Lower lobe of right lung (tissue), 2 donors: ENCODE results near the gene NOTUM. TPM values are rescaled to one million over a fixed set of nuclear protein-coding genes. Genes with fewer than 3 reads are reported as not detected.
A peak's percentile ranks its signal among the peaks of the same experiment; 100 is the strongest.
"Not testable (repeated sequence)": the region's sequence is repeated elsewhere in the genome, so short reads cannot be mapped to it uniquely, and the experiment has no call there.

Experiments used
- ATAC-seq, 2 donors: fragments of 200-7000 bp; cut with Tn5 transposase; one replicate each; pipeline ENCODE4 v1.9.1; 2020 to 2022; ENCODE audit warnings: mild to moderate bottlenecking in 2 of 2, moderate library complexity in 2 of 2
- DNase-seq: peaks from one replicate; pipeline ENCODE4 v3.0.0-alpha.2; 2020
- H3K27ac ChIP-seq: fragments of 200-600 bp; one replicate; pipeline ENCODE4 v1.8.0; 2022
- H3K27me3 ChIP-seq: fragments of 200-600 bp; one replicate; pipeline ENCODE4 v1.8.0; 2022; ENCODE audit warnings: low read depth
- H3K36me3 ChIP-seq: fragments of 200-600 bp; one replicate; pipeline ENCODE4 v1.8.0; 2022; ENCODE audit warnings: mild to moderate bottlenecking
- H3K4me1 ChIP-seq: fragments of 200-600 bp; one replicate; pipeline ENCODE4 v1.8.0; 2022
- H3K4me3 ChIP-seq: fragments of 200-600 bp; one replicate; pipeline ENCODE4 v1.8.0; 2022; ENCODE audit warnings: mild to moderate bottlenecking
- H3K9me3 ChIP-seq: fragments of 200-600 bp; one replicate; pipeline ENCODE4 v1.8.0; 2022
- intact Hi-C: fragments of 100-400 bp; cut with DNase I; formaldehyde crosslinking; loops from one replicate; pipeline ENCODE4 v1.11.0; 2022
- total RNA-seq: library from RNA; stranded (reverse); fragmentation: NEBNext Ultra II Directional; extraction: Animal tissue kit (Norgen Biotek cat#: 25700); gene quantifications from one replicate; pipeline ENCODE4 v1.2.1, GENCODE V29; 2021
- TF ChIP-seq, protein P1 (sequence below): fragments of 200-600 bp; IDR thresholded peaks from one replicate; pipeline ENCODE4 v1.8.0; 2022; ENCODE audit warnings: antibody characterized with exemption, mild to moderate bottlenecking
- donor health status: DM: no; HTN: yes; CAD: no; lungs with severe emphysema.

The NOTUM gene
- total RNA-seq, 1 donor from 2014 or later = 4.4 TPM

DNA sequence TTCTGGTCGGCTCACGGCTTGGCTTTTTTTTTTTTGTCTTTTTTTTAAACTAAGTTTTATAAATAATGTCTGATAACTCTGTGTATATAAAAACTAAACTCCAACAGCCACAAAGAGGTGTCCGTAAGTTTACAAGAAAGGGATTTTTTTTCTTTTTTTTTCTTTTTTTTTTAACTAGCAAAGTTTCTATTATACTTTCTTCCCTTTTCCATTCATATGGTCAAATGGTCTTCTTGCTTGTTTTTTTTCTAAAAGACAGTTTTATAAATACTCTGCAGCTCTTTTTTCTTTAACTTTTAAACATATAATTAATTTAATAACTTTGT, 39.5 kb downstream of the NOTUM start:
- intact Hi-C loops = no loop called here
- peaks cover 74% of the 10 kb centered on the region for H3K4me1 ChIP-seq
- TF ChIP-seq, protein P1, sequence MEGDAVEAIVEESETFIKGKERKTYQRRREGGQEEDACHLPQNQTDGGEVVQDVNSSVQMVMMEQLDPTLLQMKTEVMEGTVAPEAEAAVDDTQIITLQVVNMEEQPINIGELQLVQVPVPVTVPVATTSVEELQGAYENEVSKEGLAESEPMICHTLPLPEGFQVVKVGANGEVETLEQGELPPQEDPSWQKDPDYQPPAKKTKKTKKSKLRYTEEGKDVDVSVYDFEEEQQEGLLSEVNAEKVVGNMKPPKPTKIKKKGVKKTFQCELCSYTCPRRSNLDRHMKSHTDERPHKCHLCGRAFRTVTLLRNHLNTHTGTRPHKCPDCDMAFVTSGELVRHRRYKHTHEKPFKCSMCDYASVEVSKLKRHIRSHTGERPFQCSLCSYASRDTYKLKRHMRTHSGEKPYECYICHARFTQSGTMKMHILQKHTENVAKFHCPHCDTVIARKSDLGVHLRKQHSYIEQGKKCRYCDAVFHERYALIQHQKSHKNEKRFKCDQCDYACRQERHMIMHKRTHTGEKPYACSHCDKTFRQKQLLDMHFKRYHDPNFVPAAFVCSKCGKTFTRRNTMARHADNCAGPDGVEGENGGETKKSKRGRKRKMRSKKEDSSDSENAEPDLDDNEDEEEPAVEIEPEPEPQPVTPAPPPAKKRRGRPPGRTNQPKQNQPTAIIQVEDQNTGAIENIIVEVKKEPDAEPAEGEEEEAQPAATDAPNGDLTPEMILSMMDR = no peak

DNA sequence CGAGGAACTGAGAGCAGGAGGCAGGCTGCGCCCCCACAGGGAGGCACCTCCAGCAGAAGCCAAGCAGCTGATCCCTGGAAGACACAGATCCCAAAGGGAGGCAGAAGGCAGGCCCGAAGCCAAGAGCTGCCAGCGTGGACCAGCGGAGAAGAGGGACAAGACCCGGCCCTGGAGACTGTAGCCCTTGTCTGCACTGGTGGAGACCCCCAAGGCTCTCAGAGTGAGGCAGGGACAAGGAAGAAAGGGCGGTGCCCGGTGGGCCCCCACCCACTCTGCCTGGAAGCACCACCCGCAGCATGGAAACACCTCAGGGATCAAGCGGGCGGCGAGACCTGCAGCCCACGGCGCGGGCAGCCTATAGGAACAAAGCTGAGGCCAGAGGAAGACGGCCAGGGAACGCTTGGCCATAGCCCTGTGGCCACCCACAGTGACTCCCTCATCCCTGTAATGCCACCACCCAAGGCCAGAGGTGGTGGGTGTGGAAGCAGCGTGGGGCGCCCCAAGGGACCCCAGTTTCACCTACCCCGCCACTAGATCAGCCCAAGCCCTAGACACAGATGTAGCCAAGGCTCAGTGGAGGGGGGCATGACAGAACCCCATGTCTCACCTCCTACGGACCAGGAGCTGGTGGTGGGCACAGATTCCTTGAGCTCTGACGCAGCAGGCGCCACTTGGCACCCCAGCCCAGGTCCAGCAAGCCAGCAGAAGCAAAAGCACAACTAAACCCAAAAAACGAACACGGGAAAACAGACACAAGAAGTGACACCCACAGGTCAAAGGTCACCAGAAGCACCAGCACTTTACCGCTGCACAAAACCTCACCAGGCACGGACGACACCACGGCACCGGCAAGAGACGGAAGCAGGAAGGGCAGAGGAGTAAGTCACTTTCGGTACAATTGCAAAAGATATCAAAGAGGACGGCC, 40.1 kb downstream of the NOTUM start:
- TF ChIP-seq, protein P1 = no peak
- Histone ChIP-seq H3K27me3 (no peaks in the 10 kb centered on the region), H3K4me3 (peak overlapping the region; percentile 11), H3K36me3 (peaks cover 44% of the 10 kb centered on the region), H3K4me1 (peaks cover 75% of the 10 kb centered on the region), H3K9me3 (no peaks in the 10 kb centered on the region), H3K27ac (no peak overlapping the region)
- ATAC-seq = no peak
- intact Hi-C loops = no loop called here
- DNase-seq = no peak

More for the DNA sequence above, 39.5 kb downstream of the NOTUM start:
- DNase-seq (no peak), ATAC-seq (no peak)
- Histone ChIP-seq H3K4me3 (no peak overlapping the region), H3K36me3 (peaks cover 42% of the 10 kb centered on the region), H3K9me3 (no peaks in the 10 kb centered on the region), H3K27me3 (no peaks in the 10 kb centered on the region), H3K27ac (no peak overlapping the region)

DNA sequence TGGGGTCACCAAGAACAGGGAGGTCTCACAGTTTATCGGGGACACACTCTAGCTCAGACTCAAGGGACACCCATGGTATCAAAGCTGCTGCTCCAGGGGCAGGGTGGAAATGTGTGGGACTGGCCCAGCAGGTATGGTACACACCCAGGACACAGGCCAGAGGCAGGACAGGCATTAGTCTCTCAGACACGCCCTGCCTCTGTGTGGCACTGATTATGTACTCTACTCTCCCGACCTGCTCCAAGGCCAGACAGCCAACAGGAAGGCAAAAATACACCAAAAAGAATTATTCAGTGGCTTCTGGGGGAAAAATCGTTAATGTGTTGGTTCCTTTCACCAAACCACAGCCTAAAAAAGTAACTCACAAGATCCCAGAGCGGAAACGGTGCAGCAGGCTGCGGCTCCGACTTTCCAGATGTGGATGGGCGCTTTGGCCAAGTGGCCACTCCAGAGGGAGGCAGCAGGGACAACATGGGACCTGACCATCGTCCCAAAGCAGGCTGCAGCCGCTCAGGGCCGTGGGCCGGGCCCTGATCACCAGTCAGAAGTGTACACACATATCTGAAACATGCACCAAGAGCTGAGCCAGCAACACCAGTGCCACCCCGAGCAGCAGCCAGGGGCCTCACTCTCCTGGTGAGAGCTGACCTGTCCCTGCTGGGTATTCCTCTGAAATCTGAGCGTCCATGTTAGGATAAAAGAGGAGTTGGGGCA, 42.0 kb downstream of the NOTUM start:
- no peaks in the 10 kb centered on the region for H3K9me3 ChIP-seq
- H3K27me3 ChIP-seq = no peaks in the 10 kb centered on the region
- ATAC-seq (no peak), DNase-seq (no peak)
- TF ChIP-seq, protein P1 = no peak
- peaks cover 60% of the 10 kb centered on the region for H3K4me1 ChIP-seq
- no peak overlapping the region for H3K27ac ChIP-seq
- H3K4me3 ChIP-seq = no peak overlapping the region
- H3K36me3 ChIP-seq = peaks cover 63% of the 10 kb centered on the region
- intact Hi-C loops = no loop called here

DNA sequence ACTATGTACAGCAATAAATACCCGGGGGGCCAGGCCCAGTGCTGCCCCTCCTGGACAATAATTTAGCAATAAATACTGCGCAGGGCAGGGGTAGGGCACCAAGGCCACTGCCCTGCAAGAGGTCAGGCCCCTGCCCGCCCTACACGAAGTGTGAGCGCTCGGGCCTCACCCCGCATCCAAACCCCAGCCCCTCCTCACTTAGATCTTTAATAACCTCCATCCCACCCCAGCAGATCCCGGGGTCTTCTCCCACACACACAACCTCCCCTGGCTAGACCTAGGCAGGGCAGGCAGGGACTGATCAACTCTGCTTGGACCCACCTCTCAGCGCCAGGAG, 42.7 kb downstream of the NOTUM start:
- Histone ChIP-seq H3K36me3 (peaks cover 70% of the 10 kb centered on the region), H3K27ac (peak overlapping the region; percentile 82), H3K4me1 (peaks cover 53% of the 10 kb centered on the region), H3K4me3 (peak overlapping the region; percentile 93)
- H3K27me3 ChIP-seq, H3K9me3 ChIP-seq, intact Hi-C loops, DNase-seq: not testable (repeated sequence)
- peak; percentile 5 to 22 for ATAC-seq
- TF ChIP-seq, protein P1 = peak; percentile 11

DNA sequence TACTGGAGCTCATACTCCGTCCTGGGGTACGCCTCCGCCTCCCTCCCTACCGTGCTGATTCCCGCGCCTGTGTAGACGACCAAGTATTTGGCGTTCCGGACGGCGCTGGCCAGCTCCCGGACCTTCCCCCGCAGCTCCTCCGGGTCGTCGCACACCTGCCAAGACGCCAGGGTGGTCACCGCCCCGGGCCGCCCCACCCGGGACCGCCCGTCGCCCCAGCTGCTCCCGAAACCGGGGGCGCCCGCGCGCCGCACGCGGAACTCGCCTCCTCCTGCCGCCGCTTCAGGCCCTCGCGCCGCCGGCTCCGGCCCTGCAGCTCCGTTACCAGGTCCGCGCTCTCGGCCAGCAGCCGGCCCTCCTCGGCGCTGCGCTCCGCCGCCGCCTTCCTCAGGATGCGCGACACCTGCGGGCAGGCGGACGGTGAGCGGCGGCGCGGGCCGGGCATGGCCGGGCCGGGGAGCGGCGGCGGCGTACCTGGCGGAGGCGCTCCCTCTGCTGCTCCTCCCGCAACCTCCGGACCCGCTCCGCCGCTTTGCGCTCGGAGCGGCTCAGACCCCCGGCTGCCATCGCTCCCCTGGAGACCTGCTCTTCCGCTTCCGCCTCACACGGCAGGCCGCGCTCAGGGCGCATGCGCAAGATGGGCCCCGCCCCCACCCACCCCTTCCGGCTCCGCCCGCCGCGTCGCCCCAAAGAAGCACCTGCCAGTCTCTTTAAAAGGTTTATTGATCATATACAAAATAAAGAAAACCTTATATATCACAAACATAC, 43.2 kb downstream of the NOTUM start, which contains the start of gene SIRT7:
Gene SIRT7 (minus strand): TSS at position 612 of the 768 bp plus-strand sequence. CDS start 45 bp downstream, at position 567.
- no peaks in the 10 kb centered on the region for H3K27me3 ChIP-seq
- H3K4me1 ChIP-seq = peaks cover 48% of the 10 kb centered on the region
- ATAC-seq (peak; percentile 82 to 87), DNase-seq (peak; percentile 82)
- TF ChIP-seq, protein P1 = no peak
- peak within 1 kb of the TSS; percentile 93 for H3K4me3 ChIP-seq
- peak within 1 kb of the TSS; percentile 82 for H3K27ac ChIP-seq
- H3K36me3 ChIP-seq = peaks cover 73% of the 10 kb centered on the region
- no peaks in the 10 kb centered on the region for H3K9me3 ChIP-seq
- intact Hi-C loops = no loop called here
